ENCODE data around the gene RAX2. TPM values are rescaled to one million over a fixed set of nuclear protein-coding genes. Genes with fewer than 3 reads are reported as not detected.

Gene RAX2
- total RNA-seq, 2 experiments from 2014 or later: not detected

DNA sequence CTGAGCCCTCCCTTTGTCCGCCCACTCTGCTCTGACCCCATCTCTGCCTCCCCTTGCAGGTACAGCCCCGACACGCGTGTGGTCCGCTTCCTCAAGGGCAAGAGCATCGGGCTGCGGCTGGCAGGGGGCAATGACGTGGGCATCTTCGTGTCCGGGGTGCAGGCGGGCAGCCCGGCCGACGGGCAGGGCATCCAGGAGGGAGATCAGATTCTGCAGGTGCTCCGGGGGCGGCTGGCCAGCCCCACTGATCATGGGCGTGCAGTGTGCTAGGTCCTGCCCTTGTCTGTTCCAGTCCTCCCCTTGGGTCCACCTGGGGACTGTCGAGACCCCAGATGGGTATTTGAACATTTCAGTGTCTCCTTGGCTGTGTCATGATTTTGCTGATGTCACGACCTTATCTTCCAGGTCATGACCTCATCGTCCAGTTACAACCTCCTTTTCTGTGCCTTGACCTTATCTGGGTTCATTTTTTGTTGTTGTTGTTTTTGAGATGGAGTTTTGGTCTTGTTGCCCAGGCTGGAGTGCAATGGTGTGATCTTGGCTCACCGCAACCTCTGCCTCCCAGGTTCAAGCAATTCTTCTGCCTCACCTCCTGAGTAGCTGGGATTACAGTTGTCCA is 35.8 kb downstream of the RAX2 start:
- no peaks in the 10 kb centered on the region for H3K27me3 Mint-ChIP-seq
- Histone ChIP-seq H3K27ac (ENCODE audit: low read depth in 1 of 2, low read length in 2 of 2) (no peak overlapping the region), H3K27me3 (ENCODE audit: control insufficient read depth in 1 of 2, insufficient read depth in 2 of 2, low read length in 2 of 2) (no peaks in the 10 kb centered on the region), H3K4me3 (ENCODE audit: low read length) (no peak overlapping the region), H3K9me3 (ENCODE audit: control insufficient read depth in 1 of 2, insufficient read depth in 1 of 2, low read length in 2 of 2) (no peaks in the 10 kb centered on the region), H3K4me1 (ENCODE audit: insufficient read depth, low read length) (peaks cover 24% of the 10 kb centered on the region), H3K36me3 (ENCODE audit: insufficient read depth, low read length) (peaks cover 5% of the 10 kb centered on the region)
- intact Hi-C loops (cut with DNase I, micrococcal nuclease): no loop called here
- H3K4me1 Mint-ChIP-seq (ENCODE audit: low read depth): peaks cover 20% of the 10 kb centered on the region
- H3K4me3 Mint-ChIP-seq: no peak overlapping the region
- CTCF ChIA-PET: no interaction called here
- POLR2A ChIA-PET: no interaction called here
- TF ChIP-seq, protein P1, sequence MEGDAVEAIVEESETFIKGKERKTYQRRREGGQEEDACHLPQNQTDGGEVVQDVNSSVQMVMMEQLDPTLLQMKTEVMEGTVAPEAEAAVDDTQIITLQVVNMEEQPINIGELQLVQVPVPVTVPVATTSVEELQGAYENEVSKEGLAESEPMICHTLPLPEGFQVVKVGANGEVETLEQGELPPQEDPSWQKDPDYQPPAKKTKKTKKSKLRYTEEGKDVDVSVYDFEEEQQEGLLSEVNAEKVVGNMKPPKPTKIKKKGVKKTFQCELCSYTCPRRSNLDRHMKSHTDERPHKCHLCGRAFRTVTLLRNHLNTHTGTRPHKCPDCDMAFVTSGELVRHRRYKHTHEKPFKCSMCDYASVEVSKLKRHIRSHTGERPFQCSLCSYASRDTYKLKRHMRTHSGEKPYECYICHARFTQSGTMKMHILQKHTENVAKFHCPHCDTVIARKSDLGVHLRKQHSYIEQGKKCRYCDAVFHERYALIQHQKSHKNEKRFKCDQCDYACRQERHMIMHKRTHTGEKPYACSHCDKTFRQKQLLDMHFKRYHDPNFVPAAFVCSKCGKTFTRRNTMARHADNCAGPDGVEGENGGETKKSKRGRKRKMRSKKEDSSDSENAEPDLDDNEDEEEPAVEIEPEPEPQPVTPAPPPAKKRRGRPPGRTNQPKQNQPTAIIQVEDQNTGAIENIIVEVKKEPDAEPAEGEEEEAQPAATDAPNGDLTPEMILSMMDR (IDR thresholded peaks at IDR 0.05): no peak
- H3K36me3 Mint-ChIP-seq (ENCODE audit: low read depth): peaks cover 28% of the 10 kb centered on the region
- H3K9me3 Mint-ChIP-seq: no peaks in the 10 kb centered on the region
- DNase-seq: no peak
- no peak for ATAC-seq (ENCODE audit: poor library complexity)
- H3K27ac Mint-ChIP-seq: no peak overlapping the region

DNA sequence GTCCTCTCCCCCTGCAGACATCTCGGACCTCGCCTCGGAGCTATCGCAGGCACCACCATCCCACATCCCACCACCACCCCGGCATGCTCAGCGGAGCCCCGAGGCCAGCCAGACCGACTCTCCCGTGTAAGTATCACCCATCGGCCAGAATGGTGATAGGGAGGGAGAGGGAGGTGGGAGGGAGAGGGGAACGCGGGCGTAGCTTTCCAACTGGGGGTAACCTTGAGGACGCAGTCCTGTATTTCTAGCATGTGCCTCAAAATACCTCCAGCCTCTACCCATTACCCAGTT is 37.8 kb downstream of the RAX2 start:
- POLR2A ChIA-PET: interaction anchor here (2.0 kb wide), 1 partner anchor 28 kb away, joined by 5 read pairs; the partner anchor contains the start of gene MRPL54
- H3K27me3 Mint-ChIP-seq: no peaks in the 10 kb centered on the region

GRCh38 chr19:3733549-3734309 is 38.3 kb downstream of the RAX2 start:
- Mint-ChIP-seq H3K4me3 (no peak overlapping the region), H3K27me3 (no peaks in the 10 kb centered on the region), H3K27ac (no peak overlapping the region), H3K4me1 (ENCODE audit: low read depth) (peaks cover 9% of the 10 kb centered on the region), H3K9me3 (no peaks in the 10 kb centered on the region), H3K36me3 (ENCODE audit: low read depth) (peaks cover 28% of the 10 kb centered on the region)
- intact Hi-C loops (cut with DNase I, micrococcal nuclease): no loop called here
- CTCF ChIA-PET: no interaction called here
- Histone ChIP-seq H3K9me3 (ENCODE audit: control insufficient read depth in 1 of 2, insufficient read depth in 1 of 2, low read length in 2 of 2) (no peaks in the 10 kb centered on the region), H3K36me3 (ENCODE audit: insufficient read depth, low read length) (peaks cover 5% of the 10 kb centered on the region), H3K27ac (ENCODE audit: low read depth in 1 of 2, low read length in 2 of 2) (no peak overlapping the region), H3K27me3 (ENCODE audit: control insufficient read depth in 1 of 2, insufficient read depth in 2 of 2, low read length in 2 of 2) (no peaks in the 10 kb centered on the region), H3K4me3 (ENCODE audit: low read length) (no peak overlapping the region), H3K4me1 (ENCODE audit: insufficient read depth, low read length) (peaks cover 6% of the 10 kb centered on the region)
- ATAC-seq (ENCODE audit: poor library complexity): no peak
- POLR2A ChIA-PET: interaction anchor here (2.0 kb wide), 1 partner anchor 29 kb away, joined by 5 read pairs; the partner anchor contains the start of gene MRPL54
- TF ChIP-seq, protein P1 (IDR thresholded peaks at IDR 0.05): no peak
- no peak for DNase-seq

More for the DNA sequence above, 37.8 kb downstream of the RAX2 start:
- ATAC-seq (ENCODE audit: poor library complexity): no peak
- Histone ChIP-seq H3K27me3 (ENCODE audit: control insufficient read depth in 1 of 2, insufficient read depth in 2 of 2, low read length in 2 of 2) (no peaks in the 10 kb centered on the region), H3K36me3 (ENCODE audit: insufficient read depth, low read length) (peaks cover 5% of the 10 kb centered on the region), H3K27ac (ENCODE audit: low read depth in 1 of 2, low read length in 2 of 2) (no peak overlapping the region), H3K4me1 (ENCODE audit: insufficient read depth, low read length) (peaks cover 11% of the 10 kb centered on the region), H3K4me3 (ENCODE audit: low read length) (no peak overlapping the region), H3K9me3 (ENCODE audit: control insufficient read depth in 1 of 2, insufficient read depth in 1 of 2, low read length in 2 of 2) (no peaks in the 10 kb centered on the region)
- Mint-ChIP-seq H3K36me3 (ENCODE audit: low read depth) (peaks cover 28% of the 10 kb centered on the region), H3K27ac (no peak overlapping the region), H3K9me3 (no peaks in the 10 kb centered on the region), H3K4me3 (no peak overlapping the region), H3K4me1 (ENCODE audit: low read depth) (peaks cover 14% of the 10 kb centered on the region)
- intact Hi-C loops (cut with DNase I, micrococcal nuclease): no loop called here
- TF ChIP-seq, protein P1 (IDR thresholded peaks at IDR 0.05): no peak
- no peak for DNase-seq
- CTCF ChIA-PET: no interaction called here
